SK-N-SH treated with all-trans-retinoic acid at 6 μM for 48 hours (cell line): ENCODE data around the gene RCN1.

Experiments
- ATAC-seq: fragments of 200-7000 bp; cut with Tn5 transposase; 3 replicates; pipeline ENCODE4 v1.9.1; 2020; ENCODE audit warnings: mild to moderate bottlenecking, moderate library complexity
- ARNTL ChIP-seq: fragments of 450-650 bp; formaldehyde crosslinking; IDR thresholded peaks from 2 replicates; pipeline ENCODE4 v1.5.0; 2020; ENCODE audit warnings: low read depth, mild to moderate bottlenecking, moderate library complexity, borderline replicate concordance
- BACH2 ChIP-seq: fragments of 250-450 bp; sonication (Bioruptor Pico); IDR thresholded peaks from 2 replicates; pipeline ENCODE4 v1.9.0; 2021; ENCODE audit warnings: mild to moderate bottlenecking, borderline replicate concordance
- CSDC2 ChIP-seq: fragments of 250-450 bp; sonication (Bioruptor Pico); IDR thresholded peaks from 2 replicates; pipeline ENCODE4 v1.5.0; 2020; ENCODE audit warnings: mild to moderate bottlenecking, moderate library complexity
- CSRNP3 ChIP-seq: fragments of 250-450 bp; sonication (Bioruptor Pico); IDR thresholded peaks from 2 replicates; pipeline ENCODE4 v1.5.1; 2021; ENCODE audit warnings: mild to moderate bottlenecking, moderate library complexity
- ESRRG ChIP-seq: fragments of 250-450 bp; sonication (Bioruptor Pico); IDR thresholded peaks from 2 replicates; pipeline ENCODE4 v1.6.1; 2021; ENCODE audit warnings: mild to moderate bottlenecking
- GLIS3 ChIP-seq: fragments of 250-450 bp; sonication (Bioruptor Pico); IDR thresholded peaks from 2 replicates; pipeline ENCODE4 v1.5.0; 2020; ENCODE audit warnings: mild to moderate bottlenecking, moderate library complexity
- ISL1 ChIP-seq: fragments of 250-450 bp; sonication (Bioruptor Pico); IDR thresholded peaks from 2 replicates; pipeline ENCODE4 v2.1.2; 2022; ENCODE audit warnings: mild to moderate bottlenecking, moderate library complexity
- OSR1 ChIP-seq: fragments of 250-450 bp; sonication (Bioruptor Pico); IDR thresholded peaks from 2 replicates; pipeline ENCODE4 v1.8.0; 2022; ENCODE audit warnings: moderate library complexity, mild to moderate bottlenecking, inconsistent platforms
- PATZ1 ChIP-seq: fragments of 250-450 bp; sonication (Bioruptor Pico); IDR thresholded peaks from 2 replicates; pipeline ENCODE4 v1.8.0; 2020; ENCODE audit warnings: mild to moderate bottlenecking, moderate library complexity, borderline replicate concordance
- POU6F1 ChIP-seq: fragments of 250-450 bp; sonication (Bioruptor Pico); IDR thresholded peaks from 2 replicates; pipeline ENCODE4 v1.8.0; 2021; ENCODE audit warnings: low read depth, mild to moderate bottlenecking, moderate library complexity, borderline replicate concordance
- PPARA ChIP-seq: fragments of 250-450 bp; sonication (Bioruptor Pico); IDR thresholded peaks from 2 replicates; pipeline ENCODE4 v1.5.0; 2020; ENCODE audit warnings: mild to moderate bottlenecking, borderline replicate concordance
- RARB ChIP-seq: fragments of 250-450 bp; sonication (Bioruptor Pico); IDR thresholded peaks from 2 replicates; pipeline ENCODE4 v1.8.0; 2021; ENCODE audit warnings: mild to moderate bottlenecking, moderate library complexity
- SNAI2 ChIP-seq: fragments of 250-450 bp; sonication (Bioruptor Pico); IDR thresholded peaks from 2 replicates; pipeline ENCODE4 v1.5.0; 2020; ENCODE audit warnings: mild to moderate bottlenecking, moderate library complexity
- TCF4 ChIP-seq: fragments of 250-450 bp; sonication (Bioruptor Pico); IDR thresholded peaks from 2 replicates; pipeline ENCODE4 v1.8.0; 2021; ENCODE audit warnings: mild to moderate bottlenecking, moderate library complexity, borderline replicate concordance
- TOX ChIP-seq: fragments of 250-450 bp; sonication (Bioruptor Pico); IDR thresholded peaks from 2 replicates; pipeline ENCODE4 v1.8.0; 2021; ENCODE audit warnings: mild to moderate bottlenecking, moderate library complexity, borderline replicate concordance
- ZC3H10 ChIP-seq: fragments of 250-450 bp; sonication (Bioruptor Pico); IDR thresholded peaks from 2 replicates; pipeline ENCODE4 v1.5.1; 2021; ENCODE audit warnings: mild to moderate bottlenecking, moderate library complexity
- ZFP3 ChIP-seq: fragments of 250-450 bp; sonication (Bioruptor Pico); IDR thresholded peaks from 2 replicates; pipeline ENCODE4 v1.5.0; 2020; ENCODE audit warnings: mild to moderate bottlenecking, moderate library complexity
- ZFP30 ChIP-seq: fragments of 450-650 bp; formaldehyde crosslinking; IDR thresholded peaks from 2 replicates; pipeline ENCODE4 v1.5.0; 2022; ENCODE audit warnings: mild to moderate bottlenecking, moderate library complexity
- ZNF565 ChIP-seq: fragments of 450-650 bp; formaldehyde crosslinking; conservative IDR thresholded peaks from 2 replicates; pipeline ENCODE4 v1.5.0; 2020; ENCODE audit warnings: low read depth, mild to moderate bottlenecking, moderate library complexity
- ZNF70 ChIP-seq: fragments of 450-650 bp; formaldehyde crosslinking; IDR thresholded peaks from 2 replicates; pipeline ENCODE4 v1.5.0; 2020; ENCODE audit warnings: mild to moderate bottlenecking, moderate library complexity
- ZNF8 ChIP-seq: fragments of 450-650 bp; formaldehyde crosslinking; IDR thresholded peaks from 2 replicates; pipeline ENCODE4 v1.5.0; 2020; ENCODE audit warnings: mild to moderate bottlenecking, moderate library complexity
- TF ChIP-seq, protein P1 (sequence below): fragments of 250-450 bp; sonication (Bioruptor Pico); IDR thresholded peaks from 2 replicates; pipeline ENCODE4 v1.5.1; 2020; ENCODE audit warnings: low read depth, mild to moderate bottlenecking, moderate library complexity
- TF ChIP-seq, protein P2 (sequence below): fragments of 250-450 bp; sonication (Bioruptor Pico); IDR thresholded peaks from 2 replicates; pipeline ENCODE4 v1.5.0; 2020; ENCODE audit warnings: mild to moderate bottlenecking, moderate library complexity

RCN1 gene

DNA sequence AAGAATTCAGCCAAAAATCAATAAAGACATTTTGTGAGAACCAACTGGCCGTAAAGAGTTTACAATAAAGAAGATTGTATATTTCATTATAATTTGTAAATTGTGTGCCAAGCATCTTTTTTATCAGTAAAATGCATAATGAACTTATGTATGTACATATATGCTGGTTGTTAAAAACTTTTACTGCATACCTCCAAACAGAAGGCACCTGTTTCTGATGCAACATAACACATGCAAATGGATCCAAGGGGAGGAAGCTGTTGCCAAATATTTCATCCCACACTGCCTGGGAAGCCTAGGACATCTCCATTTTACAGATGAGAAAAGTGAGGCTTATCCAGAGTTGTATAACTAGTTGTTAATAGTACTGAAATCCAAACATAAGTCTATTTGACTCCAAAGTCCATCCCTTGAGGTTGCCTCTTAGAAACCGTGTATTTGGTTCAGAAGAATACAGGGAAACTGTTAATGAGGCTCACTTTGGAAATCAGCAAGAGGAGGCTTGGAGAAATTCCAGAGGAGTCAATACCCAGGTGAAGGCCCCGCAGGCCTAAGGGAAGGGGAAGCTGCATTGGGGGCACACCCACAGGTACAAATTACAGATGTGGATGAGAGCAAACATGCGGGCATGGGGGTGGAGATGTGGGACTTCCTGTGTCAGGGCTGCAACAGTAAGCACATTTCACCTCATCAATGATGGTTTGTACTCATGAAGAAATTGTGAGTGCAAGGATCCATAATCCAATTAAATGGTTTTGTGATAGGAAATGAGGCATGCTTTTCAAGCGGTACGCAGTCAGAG, 51.1 kb downstream of the RCN1 start:
- TF ChIP-seq ZNF8 (CRISPR knock-in tag) (no peak), POU6F1 (CRISPR knock-in tag) (no peak), SNAI2 (no peak), CSRNP3 (CRISPR knock-in tag) (no peak), CSDC2 (CRISPR knock-in tag) (no peak), ZC3H10 (CRISPR knock-in tag) (no peak), PPARA (CRISPR knock-in tag) (no peak), GLIS3 (CRISPR knock-in tag) (no peak), PATZ1 (CRISPR knock-in tag) (no peak), ZFP3 (no peak), ISL1 (no peak), TCF4 (CRISPR knock-in tag) (no peak), BACH2 (CRISPR knock-in tag) (no peak), ZNF565 (CRISPR knock-in tag) (no peak), RARB (CRISPR knock-in tag) (no peak), TOX (no peak), ZFP30 (CRISPR knock-in tag) (no peak), ESRRG (CRISPR knock-in tag) (no peak)
- TF ChIP-seq, protein P1, sequence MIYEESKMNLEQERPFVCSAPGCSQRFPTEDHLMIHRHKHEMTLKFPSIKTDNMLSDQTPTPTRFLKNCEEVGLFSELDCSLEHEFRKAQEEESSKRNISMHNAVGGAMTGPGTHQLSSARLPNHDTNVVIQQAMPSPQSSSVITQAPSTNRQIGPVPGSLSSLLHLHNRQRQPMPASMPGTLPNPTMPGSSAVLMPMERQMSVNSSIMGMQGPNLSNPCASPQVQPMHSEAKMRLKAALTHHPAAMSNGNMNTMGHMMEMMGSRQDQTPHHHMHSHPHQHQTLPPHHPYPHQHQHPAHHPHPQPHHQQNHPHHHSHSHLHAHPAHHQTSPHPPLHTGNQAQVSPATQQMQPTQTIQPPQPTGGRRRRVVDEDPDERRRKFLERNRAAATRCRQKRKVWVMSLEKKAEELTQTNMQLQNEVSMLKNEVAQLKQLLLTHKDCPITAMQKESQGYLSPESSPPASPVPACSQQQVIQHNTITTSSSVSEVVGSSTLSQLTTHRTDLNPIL (CRISPR knock-in tag) = no peak
- ATAC-seq = no peak

DNA sequence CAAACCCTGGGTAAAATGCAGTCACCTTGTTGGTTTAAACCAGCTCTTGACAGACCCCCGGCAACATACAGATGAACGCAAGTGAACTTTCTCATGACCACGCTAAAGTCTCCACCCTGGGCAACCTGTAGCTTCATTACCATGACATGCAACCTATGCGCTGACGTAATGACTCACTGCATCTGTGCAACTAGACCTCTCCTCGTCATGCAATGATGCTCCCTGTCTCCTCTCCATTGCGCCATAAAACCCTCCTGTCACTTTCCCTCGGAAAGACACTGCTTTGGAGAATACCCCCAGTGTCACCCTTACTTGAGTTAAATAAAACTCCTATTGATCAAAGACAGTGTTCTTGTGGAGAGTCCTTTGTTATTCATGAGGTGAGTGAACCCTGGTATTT, 52.5 kb downstream of the RCN1 start:
- TF ChIP-seq POU6F1 (CRISPR knock-in tag) (no peak), ZNF70 (CRISPR knock-in tag) (no peak), GLIS3 (CRISPR knock-in tag) (no peak), BACH2 (CRISPR knock-in tag) (no peak), CSRNP3 (CRISPR knock-in tag) (no peak), RARB (CRISPR knock-in tag) (no peak), ISL1 (no peak), TOX (no peak), PPARA (CRISPR knock-in tag) (no peak), ESRRG (CRISPR knock-in tag) (no peak), PATZ1 (CRISPR knock-in tag) (no peak), ZFP30 (CRISPR knock-in tag) (no peak), ARNTL (CRISPR knock-in tag) (no peak), CSDC2 (CRISPR knock-in tag) (no peak), TCF4 (CRISPR knock-in tag) (no peak), OSR1 (no peak)
- TF ChIP-seq, protein P2, sequence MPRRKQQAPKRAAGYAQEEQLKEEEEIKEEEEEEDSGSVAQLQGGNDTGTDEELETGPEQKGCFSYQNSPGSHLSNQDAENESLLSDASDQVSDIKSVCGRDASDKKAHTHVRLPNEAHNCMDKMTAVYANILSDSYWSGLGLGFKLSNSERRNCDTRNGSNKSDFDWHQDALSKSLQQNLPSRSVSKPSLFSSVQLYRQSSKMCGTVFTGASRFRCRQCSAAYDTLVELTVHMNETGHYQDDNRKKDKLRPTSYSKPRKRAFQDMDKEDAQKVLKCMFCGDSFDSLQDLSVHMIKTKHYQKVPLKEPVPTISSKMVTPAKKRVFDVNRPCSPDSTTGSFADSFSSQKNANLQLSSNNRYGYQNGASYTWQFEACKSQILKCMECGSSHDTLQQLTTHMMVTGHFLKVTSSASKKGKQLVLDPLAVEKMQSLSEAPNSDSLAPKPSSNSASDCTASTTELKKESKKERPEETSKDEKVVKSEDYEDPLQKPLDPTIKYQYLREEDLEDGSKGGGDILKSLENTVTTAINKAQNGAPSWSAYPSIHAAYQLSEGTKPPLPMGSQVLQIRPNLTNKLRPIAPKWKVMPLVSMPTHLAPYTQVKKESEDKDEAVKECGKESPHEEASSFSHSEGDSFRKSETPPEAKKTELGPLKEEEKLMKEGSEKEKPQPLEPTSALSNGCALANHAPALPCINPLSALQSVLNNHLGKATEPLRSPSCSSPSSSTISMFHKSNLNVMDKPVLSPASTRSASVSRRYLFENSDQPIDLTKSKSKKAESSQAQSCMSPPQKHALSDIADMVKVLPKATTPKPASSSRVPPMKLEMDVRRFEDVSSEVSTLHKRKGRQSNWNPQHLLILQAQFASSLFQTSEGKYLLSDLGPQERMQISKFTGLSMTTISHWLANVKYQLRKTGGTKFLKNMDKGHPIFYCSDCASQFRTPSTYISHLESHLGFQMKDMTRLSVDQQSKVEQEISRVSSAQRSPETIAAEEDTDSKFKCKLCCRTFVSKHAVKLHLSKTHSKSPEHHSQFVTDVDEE (CRISPR knock-in tag) = no peak
- ATAC-seq = no peak
